ENCODE results near the gene PDLIM4.

DNA sequence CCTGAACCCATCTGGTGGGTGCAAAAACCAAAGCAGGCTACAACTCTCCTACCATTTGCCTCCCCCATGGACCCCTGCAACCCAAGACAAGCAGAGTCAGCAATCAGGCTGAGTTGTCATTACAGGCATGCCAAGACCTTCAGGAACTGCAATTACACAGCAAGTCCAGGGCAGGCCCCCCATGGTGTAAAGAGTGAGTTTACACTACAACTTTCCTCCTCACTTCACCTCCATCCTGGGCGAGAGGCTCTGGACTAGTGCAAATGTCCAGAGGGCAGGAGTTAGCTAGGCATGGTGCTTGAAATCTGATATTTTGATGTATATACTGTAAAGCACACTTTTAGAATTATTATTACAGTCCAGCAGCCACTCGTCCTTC is 22.8 kb upstream of the PDLIM4 start:
- TF ChIP-seq, protein P1, sequence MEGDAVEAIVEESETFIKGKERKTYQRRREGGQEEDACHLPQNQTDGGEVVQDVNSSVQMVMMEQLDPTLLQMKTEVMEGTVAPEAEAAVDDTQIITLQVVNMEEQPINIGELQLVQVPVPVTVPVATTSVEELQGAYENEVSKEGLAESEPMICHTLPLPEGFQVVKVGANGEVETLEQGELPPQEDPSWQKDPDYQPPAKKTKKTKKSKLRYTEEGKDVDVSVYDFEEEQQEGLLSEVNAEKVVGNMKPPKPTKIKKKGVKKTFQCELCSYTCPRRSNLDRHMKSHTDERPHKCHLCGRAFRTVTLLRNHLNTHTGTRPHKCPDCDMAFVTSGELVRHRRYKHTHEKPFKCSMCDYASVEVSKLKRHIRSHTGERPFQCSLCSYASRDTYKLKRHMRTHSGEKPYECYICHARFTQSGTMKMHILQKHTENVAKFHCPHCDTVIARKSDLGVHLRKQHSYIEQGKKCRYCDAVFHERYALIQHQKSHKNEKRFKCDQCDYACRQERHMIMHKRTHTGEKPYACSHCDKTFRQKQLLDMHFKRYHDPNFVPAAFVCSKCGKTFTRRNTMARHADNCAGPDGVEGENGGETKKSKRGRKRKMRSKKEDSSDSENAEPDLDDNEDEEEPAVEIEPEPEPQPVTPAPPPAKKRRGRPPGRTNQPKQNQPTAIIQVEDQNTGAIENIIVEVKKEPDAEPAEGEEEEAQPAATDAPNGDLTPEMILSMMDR (IDR thresholded peaks at IDR 0.05), result no peak
- no peak for TF ChIP-seq POLR2A (IDR thresholded peaks at IDR 0.05)
